ENCODE data around the gene DDAH1. TPM values are rescaled to one million over a fixed set of nuclear protein-coding genes. Genes with fewer than 3 reads are reported as not detected.

The DDAH1 gene
- polyA plus RNA-seq, 1 donor from 2014 or later = 42.7 TPM

DNA sequence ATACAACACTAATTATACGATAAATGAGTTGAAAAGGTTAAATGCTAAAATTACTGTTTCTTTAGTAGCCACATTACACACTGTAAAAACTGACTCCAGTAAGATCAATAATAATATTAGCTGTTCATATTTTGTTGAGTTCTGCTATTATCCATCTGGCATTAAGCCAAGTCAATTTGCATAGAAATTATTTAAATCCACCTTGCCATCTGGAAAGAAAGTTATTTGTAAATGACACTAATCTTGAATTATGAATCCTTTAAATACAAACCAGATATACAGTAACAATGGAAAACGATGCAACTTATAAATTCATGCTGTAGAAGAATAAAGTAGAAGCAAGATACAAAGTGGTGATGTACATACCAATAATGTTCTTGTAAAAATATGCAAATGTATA lies 107.1 kb downstream of the DDAH1 start:
- H3K9ac ChIP-seq (ENCODE audit: low read length) = no peak overlapping the region
- no peak overlapping the region for H3K4me3 ChIP-seq (ENCODE audit: low read length)
- H3K4me2 ChIP-seq (ENCODE audit: low read length) = no peak overlapping the region
- H3K27me3 ChIP-seq (ENCODE audit: insufficient read depth, low read depth, low read length) = no peaks in the 10 kb centered on the region
- H2AFZ ChIP-seq (ENCODE audit: low read depth, low read length) = no peak overlapping the region
- no peak overlapping the region for H3K27ac ChIP-seq (ENCODE audit: low read length)
- no peaks in the 10 kb centered on the region for H3K36me3 ChIP-seq (ENCODE audit: insufficient read depth, low read length)
- H3F3A ChIP-seq (ENCODE audit: insufficient read depth, low read length, poor library complexity, severe bottlenecking) = no peaks in the 10 kb centered on the region
- no peaks in the 10 kb centered on the region for H3K9me2 ChIP-seq (ENCODE audit: insufficient read depth, low read length)
- no peaks in the 10 kb centered on the region for H3K9me3 ChIP-seq (ENCODE audit: low read length)
- H3K79me2 ChIP-seq (replicated peaks; ENCODE audit: insufficient read depth, low read length) = peaks cover 6% of the 10 kb centered on the region
- H4K20me1 ChIP-seq (ENCODE audit: insufficient read depth) = no peaks in the 10 kb centered on the region
- TF ChIP-seq EZH2 (IDR thresholded peaks at IDR 0.05; ENCODE audit: borderline replicate concordance, insufficient read depth, low read length, poor library complexity, severe bottlenecking) (no peak), TAF1 (IDR thresholded peaks at IDR 0.05; ENCODE audit: low read depth) (no peak), RAD21 (conservative IDR thresholded peaks at IDR 0.05) (no peak), CTCF (IDR thresholded peaks at IDR 0.05; ENCODE audit: poor library complexity, severe bottlenecking) (no peak), POLR2AphosphoS5 (IDR thresholded peaks at IDR 0.05) (no peak), SMC3 (conservative IDR thresholded peaks at IDR 0.05; ENCODE audit: poor library complexity) (no peak), REST (IDR thresholded peaks at IDR 0.05; ENCODE audit: borderline replicate concordance) (no peak), EP300 (conservative IDR thresholded peaks at IDR 0.05; ENCODE audit: poor library complexity, severe bottlenecking) (no peak), MXI1 (conservative IDR thresholded peaks at IDR 0.05; ENCODE audit: poor library complexity, severe bottlenecking) (no peak)

- H3F3A ChIP-seq (ENCODE audit: insufficient read depth, low read length, poor library complexity, severe bottlenecking) = no peaks in the 10 kb centered on the region
- H3K9me2 ChIP-seq (ENCODE audit: insufficient read depth, low read length) = no peaks in the 10 kb centered on the region
- no peaks in the 10 kb centered on the region for H3K9me3 ChIP-seq (ENCODE audit: low read length)
- no peak overlapping the region for H3K4me2 ChIP-seq (ENCODE audit: low read length)
- H3K9ac ChIP-seq (ENCODE audit: low read length) = no peak overlapping the region
- H2AFZ ChIP-seq (ENCODE audit: low read depth, low read length) = no peak overlapping the region
- no peaks in the 10 kb centered on the region for H4K20me1 ChIP-seq (ENCODE audit: insufficient read depth)
- no peaks in the 10 kb centered on the region for H3K27me3 ChIP-seq (ENCODE audit: insufficient read depth, low read depth, low read length)
- H3K79me2 ChIP-seq (replicated peaks; ENCODE audit: insufficient read depth, low read length) = no peaks in the 10 kb centered on the region
- H3K4me3 ChIP-seq (ENCODE audit: low read length) = no peak overlapping the region
- no peaks in the 10 kb centered on the region for H3K36me3 ChIP-seq (ENCODE audit: insufficient read depth, low read length)
- TF ChIP-seq MXI1 (conservative IDR thresholded peaks at IDR 0.05; ENCODE audit: poor library complexity, severe bottlenecking) (no peak), TAF1 (IDR thresholded peaks at IDR 0.05; ENCODE audit: low read depth) (no peak), REST (IDR thresholded peaks at IDR 0.05; ENCODE audit: borderline replicate concordance) (no peak), POLR2AphosphoS5 (IDR thresholded peaks at IDR 0.05) (no peak), RAD21 (conservative IDR thresholded peaks at IDR 0.05) (no peak), EP300 (conservative IDR thresholded peaks at IDR 0.05; ENCODE audit: poor library complexity, severe bottlenecking) (no peak), CTCF (IDR thresholded peaks at IDR 0.05; ENCODE audit: poor library complexity, severe bottlenecking) (no peak), EZH2 (IDR thresholded peaks at IDR 0.05; ENCODE audit: borderline replicate concordance, insufficient read depth, low read length, poor library complexity, severe bottlenecking) (no peak), SMC3 (conservative IDR thresholded peaks at IDR 0.05; ENCODE audit: poor library complexity) (no peak)
- H3K27ac ChIP-seq (ENCODE audit: low read length) = no peak overlapping the region
Measured at GRCh38 chr1:85356130-85356529, 108.8 kb downstream of the DDAH1 start.

Data from neural cell (in vitro differentiated cells).